ENCODE measurements around the gene YWHAG. TPM values are rescaled to one million over a fixed set of nuclear protein-coding genes. Genes with fewer than 3 reads are reported as not detected.

Gene YWHAG
- polyA plus RNA-seq, 1 donor (not counting 4 experiments of a cell fraction or from before 2014, with no cell fraction given) = 130 TPM

- dilution Hi-C loops (cut with MboI; ENCODE audit: extremely low pct_ligation_motif_present, low sequenced_read_pairs) = no loop called here
- no peak for FAIRE-seq
These were observed 16.5 kb upstream of the YWHAG start for GRCh38 chr7:76375251-76375650.

DNA sequence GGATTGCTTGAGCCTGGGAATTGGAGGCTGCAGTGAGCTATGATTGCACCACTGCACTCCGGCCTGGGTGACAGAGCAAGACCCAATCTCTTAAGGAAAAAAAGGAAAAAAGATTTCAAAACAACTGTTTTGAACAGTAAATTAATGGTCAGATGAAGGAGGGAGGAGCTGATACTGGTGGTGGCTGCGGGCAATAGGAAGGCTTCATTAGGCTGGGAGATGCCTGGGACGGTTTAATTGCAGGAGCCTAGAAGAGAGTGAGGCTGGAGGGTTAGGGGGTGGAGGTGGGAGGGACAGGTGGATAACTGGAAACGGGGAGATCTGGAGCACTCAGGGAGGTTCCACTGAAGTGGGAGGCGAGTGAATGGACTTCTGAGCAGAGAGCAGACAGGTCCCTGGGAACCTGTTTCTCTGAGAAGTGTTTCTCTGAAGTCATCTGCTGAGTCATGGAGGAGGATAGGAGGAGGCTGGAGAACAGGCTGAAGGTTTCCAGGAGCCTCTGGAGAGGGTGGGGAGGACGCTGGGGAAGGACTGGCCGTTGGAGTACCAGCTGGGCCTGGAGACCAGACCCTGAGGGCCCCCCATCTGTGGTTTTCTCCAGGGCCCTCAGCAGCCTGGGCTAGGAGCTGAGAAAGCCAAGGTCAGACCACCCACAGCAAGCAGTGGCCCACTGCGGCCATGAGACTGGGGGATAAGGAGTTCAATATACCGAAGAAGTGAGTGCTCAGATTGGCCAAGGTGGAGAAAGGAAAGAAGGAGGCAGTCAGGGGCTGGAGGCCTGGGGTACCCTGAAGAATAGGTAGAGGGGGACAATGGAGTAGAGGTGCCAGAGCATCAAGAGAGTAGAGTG is 14.4 kb upstream of the YWHAG start:
- Histone ChIP-seq H3K4me2 (ENCODE audit: control insufficient read depth, extremely low read depth, insufficient read depth, low read depth, low read length) (no peak overlapping the region), H3K9me1 (ENCODE audit: control insufficient read depth, extremely low read depth, insufficient read depth, low read length) (no peaks in the 10 kb centered on the region), H3K4me3 (ENCODE audit: control insufficient read depth in 2 of 3, extremely low read depth in 1 of 3, insufficient read depth in 2 of 3, low read depth in 1 of 3, low read length in 3 of 3) (no peak overlapping the region), H3K79me2 (ENCODE audit: control insufficient read depth, insufficient read depth, low read length) (no peaks in the 10 kb centered on the region), H3K9ac (ENCODE audit: control insufficient read depth, extremely low read depth, insufficient read depth, low read length) (no peak overlapping the region), H3K27ac (ENCODE audit: control insufficient read depth, insufficient read depth, low read length) (no peak overlapping the region), H4K20me1 (ENCODE audit: control insufficient read depth, extremely low read depth, insufficient read depth, low read length) (no peaks in the 10 kb centered on the region), H3K36me3 (ENCODE audit: control insufficient read depth in 2 of 2, extremely low read depth in 1 of 2, insufficient read depth in 2 of 2, low read length in 2 of 2) (no peaks in the 10 kb centered on the region), H3K9me3 (ENCODE audit: control insufficient read depth, low read depth, low read length) (no peaks in the 10 kb centered on the region), H2AFZ (ENCODE audit: control insufficient read depth, low read length) (peak overlapping the region; percentile 30), H3K27me3 (ENCODE audit: control insufficient read depth, extremely low read depth, insufficient read depth, low read length) (no peaks in the 10 kb centered on the region), H3K4me1 (ENCODE audit: control insufficient read depth, extremely low read depth, insufficient read depth, low read length) (peaks cover 15% of the 10 kb centered on the region)
- no peak for DNase-seq (ENCODE audit: low read depth, low spot score)
- TF ChIP-seq CTCF (optimal IDR thresholded peaks at IDR 0.05 in 1 of 3, IDR thresholded peaks at IDR 0.05 in 1 of 3, conservative IDR thresholded peaks at IDR 0.05 in 1 of 3; ENCODE audit: extremely low read depth in 1 of 3, insufficient read depth in 2 of 3, low read length in 3 of 3) (no peak), EZH2 (IDR thresholded peaks at IDR 0.05; ENCODE audit: low read length) (no peak)
- FAIRE-seq = peak; percentile 43
- dilution Hi-C loops (cut with MboI; ENCODE audit: extremely low pct_ligation_motif_present, low sequenced_read_pairs) = no loop called here

More at GRCh38 chr7:76375251-76375650, 16.5 kb upstream of the YWHAG start:
- Histone ChIP-seq H3K79me2 (ENCODE audit: control insufficient read depth, insufficient read depth, low read length) (no peaks in the 10 kb centered on the region), H3K9ac (ENCODE audit: control insufficient read depth, extremely low read depth, insufficient read depth, low read length) (no peak overlapping the region), H3K9me3 (ENCODE audit: control insufficient read depth, low read depth, low read length) (no peaks in the 10 kb centered on the region), H4K20me1 (ENCODE audit: control insufficient read depth, extremely low read depth, insufficient read depth, low read length) (no peaks in the 10 kb centered on the region), H3K4me2 (ENCODE audit: control insufficient read depth, extremely low read depth, insufficient read depth, low read depth, low read length) (no peak overlapping the region), H3K27ac (ENCODE audit: control insufficient read depth, insufficient read depth, low read length) (no peak overlapping the region), H3K9me1 (ENCODE audit: control insufficient read depth, extremely low read depth, insufficient read depth, low read length) (no peaks in the 10 kb centered on the region), H3K4me3 (ENCODE audit: control insufficient read depth in 2 of 3, extremely low read depth in 1 of 3, insufficient read depth in 2 of 3, low read depth in 1 of 3, low read length in 3 of 3) (no peak overlapping the region), H3K27me3 (ENCODE audit: control insufficient read depth, extremely low read depth, insufficient read depth, low read length) (no peaks in the 10 kb centered on the region), H3K36me3 (ENCODE audit: control insufficient read depth in 2 of 2, extremely low read depth in 1 of 2, insufficient read depth in 2 of 2, low read length in 2 of 2) (no peaks in the 10 kb centered on the region), H2AFZ (ENCODE audit: control insufficient read depth, low read length) (no peak overlapping the region), H3K4me1 (ENCODE audit: control insufficient read depth, extremely low read depth, insufficient read depth, low read length) (peaks cover 18% of the 10 kb centered on the region)
- TF ChIP-seq CTCF (optimal IDR thresholded peaks at IDR 0.05 in 1 of 3, IDR thresholded peaks at IDR 0.05 in 1 of 3, conservative IDR thresholded peaks at IDR 0.05 in 1 of 3; ENCODE audit: extremely low read depth in 1 of 3, insufficient read depth in 2 of 3, low read length in 3 of 3) (no peak), EZH2 (IDR thresholded peaks at IDR 0.05; ENCODE audit: low read length) (no peak)
- DNase-seq (ENCODE audit: low read depth, low spot score) = no peak

Data from keratinocyte (primary cell).